Measurements from ENCODE around the gene RPS6KA2.

DNA sequence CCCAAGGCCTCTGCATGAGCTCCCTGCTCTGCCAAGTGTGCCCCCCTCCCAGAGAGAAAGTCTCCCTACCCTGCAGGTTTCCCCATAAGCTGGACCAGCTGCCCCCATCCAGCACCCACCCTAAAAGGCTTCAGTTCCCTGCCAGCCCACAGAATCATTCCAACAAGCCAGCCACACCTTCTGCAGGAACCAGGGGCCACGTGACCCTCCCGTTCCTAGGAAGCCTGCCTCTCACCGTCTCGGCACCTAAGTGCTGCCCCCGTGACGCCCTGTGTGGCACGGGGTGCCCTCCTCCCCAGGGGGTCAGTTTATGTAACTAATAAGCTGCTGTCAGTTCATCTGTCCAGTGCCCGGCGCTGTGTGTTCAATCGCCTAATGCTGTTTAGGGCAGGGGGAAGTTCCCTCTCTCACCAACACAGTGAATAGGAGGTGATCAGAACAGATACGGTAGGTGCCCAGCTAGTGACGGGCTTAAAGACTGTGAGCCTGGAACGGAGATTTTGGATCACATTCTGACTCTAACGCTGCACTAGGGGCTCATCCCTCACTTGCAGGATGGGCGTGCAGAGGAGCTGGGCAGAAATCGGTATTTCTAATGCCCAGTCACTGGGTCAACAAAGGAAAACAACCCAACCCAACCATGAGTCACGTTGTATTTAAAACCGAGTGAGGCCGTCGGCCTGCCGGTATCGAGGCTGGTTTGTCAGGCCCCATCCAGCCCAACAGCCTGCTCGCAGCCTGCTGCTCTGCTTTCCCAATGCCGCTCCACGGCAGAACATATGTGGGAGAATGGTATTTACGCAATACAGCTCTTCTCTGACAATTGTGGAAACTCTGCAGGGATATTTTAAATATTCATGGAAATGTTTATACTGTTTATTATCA lies 96.6 kb downstream of the RPS6KA2 start:
- TF ChIP-seq, protein P1, sequence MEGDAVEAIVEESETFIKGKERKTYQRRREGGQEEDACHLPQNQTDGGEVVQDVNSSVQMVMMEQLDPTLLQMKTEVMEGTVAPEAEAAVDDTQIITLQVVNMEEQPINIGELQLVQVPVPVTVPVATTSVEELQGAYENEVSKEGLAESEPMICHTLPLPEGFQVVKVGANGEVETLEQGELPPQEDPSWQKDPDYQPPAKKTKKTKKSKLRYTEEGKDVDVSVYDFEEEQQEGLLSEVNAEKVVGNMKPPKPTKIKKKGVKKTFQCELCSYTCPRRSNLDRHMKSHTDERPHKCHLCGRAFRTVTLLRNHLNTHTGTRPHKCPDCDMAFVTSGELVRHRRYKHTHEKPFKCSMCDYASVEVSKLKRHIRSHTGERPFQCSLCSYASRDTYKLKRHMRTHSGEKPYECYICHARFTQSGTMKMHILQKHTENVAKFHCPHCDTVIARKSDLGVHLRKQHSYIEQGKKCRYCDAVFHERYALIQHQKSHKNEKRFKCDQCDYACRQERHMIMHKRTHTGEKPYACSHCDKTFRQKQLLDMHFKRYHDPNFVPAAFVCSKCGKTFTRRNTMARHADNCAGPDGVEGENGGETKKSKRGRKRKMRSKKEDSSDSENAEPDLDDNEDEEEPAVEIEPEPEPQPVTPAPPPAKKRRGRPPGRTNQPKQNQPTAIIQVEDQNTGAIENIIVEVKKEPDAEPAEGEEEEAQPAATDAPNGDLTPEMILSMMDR (conservative IDR thresholded peaks at IDR 0.05): no peak
- no peak for TF ChIP-seq EZH2 (IDR thresholded peaks at IDR 0.05; ENCODE audit: low read depth)
